Stimulated activated naive B cell treated with anti-CD40 and anti-IgM and Interleukin-4, amounts not matched to agents 10 μg/mL and 1 μg/mL and 100 μg/mL, for 72 hours (primary cell): ENCODE data around the gene TTI1.

Experiments
- ATAC-seq, 2 donors: fragments of 150-1000 bp; cut with Tn5 transposase; replicated peaks; 2 replicates each; pipeline ENCODE4 v1.10.0; 2021; ENCODE audit warnings: moderate library complexity in 1 of 2
- DNase-seq: peaks from one replicate; pipeline ENCODE4 v3.0.0; 2021
- H3K27ac Mint-ChIP-seq: one replicate; pipeline ENCODE4 v1.8.0; 2022; ENCODE audit warnings: mild to moderate bottlenecking, mixed read lengths
- H3K27me3 Mint-ChIP-seq, 2 donors: one replicate each; pipeline ENCODE4 v1.8.0; 2022; ENCODE audit warnings: mixed read lengths in 2 of 2
- H3K36me3 Mint-ChIP-seq, 2 donors: one replicate each; pipeline ENCODE4 v1.8.0; 2022; ENCODE audit warnings: mixed read lengths in 2 of 2, mild to moderate bottlenecking in 1 of 2
- H3K4me1 Mint-ChIP-seq, 2 donors: one replicate each; pipeline ENCODE4 v1.8.0; 2022; ENCODE audit warnings: mixed read lengths in 2 of 2, mild to moderate bottlenecking in 1 of 2
- H3K4me3 Mint-ChIP-seq, 2 donors: one replicate each; pipeline ENCODE4 v1.8.0; 2022; ENCODE audit warnings: mild to moderate bottlenecking in 2 of 2, mixed read lengths in 2 of 2, moderate library complexity in 1 of 2
- H3K9me3 Mint-ChIP-seq, 2 donors: one replicate each; pipeline ENCODE4 v1.8.0; 2022; ENCODE audit warnings: mixed read lengths in 2 of 2, mild to moderate bottlenecking in 1 of 2

TTI1 gene

GRCh38 chr20:38043512-38044300, 10.4 kb upstream of the TTI1 start:
- Mint-ChIP-seq H3K9me3 (no peaks in the 10 kb centered on the region), H3K4me3 (no peak overlapping the region), H3K4me1 (peaks cover 14 to 19% of the 10 kb centered on the region in 2 donors), H3K27ac (peak overlapping the region; percentile 3), H3K36me3 (peaks cover 18 to 41% of the 10 kb centered on the region in 2 donors), H3K27me3 (no peaks in the 10 kb centered on the region)
- no peak for DNase-seq
- peak in 1 of 2 donors; percentile 33 for ATAC-seq

- Mint-ChIP-seq H3K36me3 (peaks cover 19 to 36% of the 10 kb centered on the region in 2 donors), H3K27me3 (no peaks in the 10 kb centered on the region), H3K9me3 (no peaks in the 10 kb centered on the region), H3K27ac (no peak overlapping the region), H3K4me1 (peaks cover 17 to 24% of the 10 kb centered on the region in 2 donors), H3K4me3 (no peak overlapping the region)
- DNase-seq (no peak), ATAC-seq (no peak)
These were observed 7.0 kb upstream of the TTI1 start for GRCh38 chr20:38040276-38040675.

GRCh38 chr20:38036366-38036765, 3.1 kb upstream of the TTI1 start:
- no peak for DNase-seq
- H3K4me1 Mint-ChIP-seq = peaks cover 23 to 42% of the 10 kb centered on the region in 2 donors
- peaks cover 7 to 21% of the 10 kb centered on the region in 2 donors for H3K36me3 Mint-ChIP-seq
- no peak overlapping the region for H3K27ac Mint-ChIP-seq
- H3K4me3 Mint-ChIP-seq = no peak overlapping the region
- ATAC-seq = no peak
- H3K9me3 Mint-ChIP-seq = no peaks in the 10 kb centered on the region
- no peaks in the 10 kb centered on the region for H3K27me3 Mint-ChIP-seq

GRCh38 chr20:38034961-38035360, 1.7 kb upstream of the TTI1 start:
- Mint-ChIP-seq H3K4me1 (peaks cover 31 to 52% of the 10 kb centered on the region in 2 donors), H3K4me3 (peak overlapping the region; percentile 97 to 100), H3K27ac (peak overlapping the region; percentile 100), H3K9me3 (no peaks in the 10 kb centered on the region), H3K27me3 (no peaks in the 10 kb centered on the region), H3K36me3 (peaks cover 10 to 25% of the 10 kb centered on the region in 2 donors)
- no peak for ATAC-seq
- DNase-seq = no peak

- Mint-ChIP-seq H3K27me3 (no peaks in the 10 kb centered on the region), H3K4me1 (peaks cover 34 to 56% of the 10 kb centered on the region in 2 donors), H3K4me3 (peak overlapping the region; percentile 97 to 100), H3K9me3 (peaks cover 0 to 3% of the 10 kb centered on the region in 2 donors), H3K27ac (peak overlapping the region; percentile 100), H3K36me3 (peaks cover 16 to 33% of the 10 kb centered on the region in 2 donors)
- no peak for DNase-seq
- peak in 1 of 2 donors; percentile 14 for ATAC-seq
These were observed 923 bp upstream of the TTI1 start for GRCh38 chr20:38034108-38034649.

- Mint-ChIP-seq H3K4me3 (peak overlapping the region; percentile 97 to 100), H3K4me1 (peaks cover 39 to 69% of the 10 kb centered on the region in 2 donors), H3K9me3 (peaks cover 0 to 3% of the 10 kb centered on the region in 2 donors), H3K27me3 (no peaks in the 10 kb centered on the region), H3K36me3 (peaks cover 20 to 43% of the 10 kb centered on the region in 2 donors), H3K27ac (peak overlapping the region; percentile 100)
- no peak for DNase-seq
- peak; percentile 68 to 76 for ATAC-seq
These were observed 499 bp downstream of the TTI1 start for GRCh38 chr20:38032585-38033329.

GRCh38 chr20:38031957-38032356, 1.3 kb downstream of the TTI1 start:
- DNase-seq (no peak), ATAC-seq (no peak)
- Mint-ChIP-seq H3K27me3 (no peaks in the 10 kb centered on the region), H3K36me3 (peaks cover 17 to 40% of the 10 kb centered on the region in 2 donors), H3K9me3 (peaks cover 0 to 3% of the 10 kb centered on the region in 2 donors), H3K4me1 (peaks cover 34 to 66% of the 10 kb centered on the region in 2 donors), H3K4me3 (peak overlapping the region; percentile 97 to 100), H3K27ac (peak overlapping the region; percentile 100)

GRCh38 chr20:38029453-38029852, 3.8 kb downstream of the TTI1 start:
- Mint-ChIP-seq H3K36me3 (peaks cover 26 to 51% of the 10 kb centered on the region in 2 donors), H3K9me3 (peaks cover 0 to 3% of the 10 kb centered on the region in 2 donors), H3K27me3 (no peaks in the 10 kb centered on the region), H3K4me3 (no peak overlapping the region), H3K27ac (no peak overlapping the region), H3K4me1 (peaks cover 26 to 68% of the 10 kb centered on the region in 2 donors)
- DNase-seq (no peak), ATAC-seq (no peak)

- ATAC-seq (no peak), DNase-seq (no peak)
- Mint-ChIP-seq H3K4me3 (no peak overlapping the region), H3K27ac (no peak overlapping the region), H3K4me1 (peaks cover 26 to 55% of the 10 kb centered on the region in 2 donors), H3K36me3 (peaks cover 22 to 45% of the 10 kb centered on the region in 2 donors), H3K27me3 (no peaks in the 10 kb centered on the region), H3K9me3 (peaks cover 0 to 3% of the 10 kb centered on the region in 2 donors)
These were observed 8.8 kb downstream of the TTI1 start for GRCh38 chr20:38024496-38024895.

- Mint-ChIP-seq H3K9me3 (peaks cover 6 to 7% of the 10 kb centered on the region in 2 donors), H3K27ac (no peak overlapping the region), H3K4me3 (no peak overlapping the region), H3K36me3 (peaks cover 23 to 48% of the 10 kb centered on the region in 2 donors), H3K27me3 (no peaks in the 10 kb centered on the region), H3K4me1 (peaks cover 20 to 44% of the 10 kb centered on the region in 2 donors)
- DNase-seq (no peak), ATAC-seq (no peak)
These were observed 9.9 kb downstream of the TTI1 start for GRCh38 chr20:38023181-38024001.

GRCh38 chr20:38021087-38021772, 12.0 kb downstream of the TTI1 start:
- no peaks in the 10 kb centered on the region for H3K27me3 Mint-ChIP-seq
- ATAC-seq = no peak
- DNase-seq = no peak
- H3K27ac Mint-ChIP-seq = no peak overlapping the region
- H3K4me1 Mint-ChIP-seq = peaks cover 18 to 26% of the 10 kb centered on the region in 2 donors
- peaks cover 39 to 55% of the 10 kb centered on the region in 2 donors for H3K36me3 Mint-ChIP-seq
- peaks cover 10 to 12% of the 10 kb centered on the region in 2 donors for H3K9me3 Mint-ChIP-seq
- no peak overlapping the region for H3K4me3 Mint-ChIP-seq

- DNase-seq (no peak), ATAC-seq (no peak)
- Mint-ChIP-seq H3K27me3 (no peaks in the 10 kb centered on the region), H3K9me3 (peaks cover 10 to 12% of the 10 kb centered on the region in 2 donors), H3K4me3 (no peak overlapping the region), H3K4me1 (peaks cover 12 to 19% of the 10 kb centered on the region in 2 donors), H3K27ac (no peak overlapping the region), H3K36me3 (peaks cover 46 to 63% of the 10 kb centered on the region in 2 donors)
These were observed 14.9 kb downstream of the TTI1 start for GRCh38 chr20:38018385-38018784.

- Mint-ChIP-seq H3K27ac (no peak overlapping the region), H3K4me1 (peaks cover 12 to 19% of the 10 kb centered on the region in 2 donors), H3K27me3 (no peaks in the 10 kb centered on the region), H3K4me3 (no peak overlapping the region), H3K9me3 (peaks cover 10 to 12% of the 10 kb centered on the region in 2 donors), H3K36me3 (peaks cover 50 to 67% of the 10 kb centered on the region in 2 donors)
- DNase-seq (no peak), ATAC-seq (no peak)
These were observed 15.3 kb downstream of the TTI1 start for GRCh38 chr20:38017959-38018358.
